Spleen (tissue), 11 donors: ENCODE data around the gene FHL1. TPM values are rescaled to one million over a fixed set of nuclear protein-coding genes. Genes with fewer than 3 reads are reported as not detected.

Source experiments
- DNase-seq: peaks from one replicate; pipeline ENCODE4 v3.0.0-alpha.2; 2020
- H3K27ac ChIP-seq, 8 donors: fragments of 200-600 bp; sonication (generic) in 7 of 8; 1 replicate in 4 of 8; 2 replicates in 4 of 8; pipeline versions ENCODE4 v1.5.0 to v1.8.0; 2016 to 2021; ENCODE audit warnings: inconsistent platforms in 4 of 8, mild to moderate bottlenecking in 4 of 8, moderate library complexity in 1 of 8
- H3K27me3 ChIP-seq, 7 donors: fragments of 200-600 bp; sonication (generic) in 6 of 7; replicated peaks in 1 of 7; 1 replicate in 4 of 7; 2 replicates in 3 of 7; pipeline versions ENCODE4 v1.5.0 to v1.8.0; 2016 to 2021; ENCODE audit warnings: inconsistent platforms in 3 of 7, mild to moderate bottlenecking in 1 of 7
- H3K36me3 ChIP-seq, 6 donors: fragments of 200-600 bp; sonication (generic) in 5 of 6; 1 replicate in 4 of 6; 2 replicates in 2 of 6; pipeline versions ENCODE4 v1.5.0 to v1.8.0; 2016 to 2021; ENCODE audit warnings: inconsistent platforms in 2 of 6
- H3K4me1 ChIP-seq, 6 donors: fragments of 200-600 bp; sonication (generic) in 5 of 6; 1 replicate in 3 of 6; 2 replicates in 3 of 6; pipeline versions ENCODE4 v1.5.0 to v1.8.0; 2016 to 2021; ENCODE audit warnings: inconsistent platforms in 3 of 6
- H3K4me3 ChIP-seq, 8 donors: fragments of 200-600 bp; sonication (generic) in 7 of 8; 1 replicate in 4 of 8; 2 replicates in 4 of 8; pipeline versions ENCODE4 v1.5.0 to v1.8.0; 2016 to 2021; ENCODE audit warnings: inconsistent platforms in 4 of 8, mild to moderate bottlenecking in 4 of 8, moderate library complexity in 2 of 8
- H3K9me3 ChIP-seq, 8 donors: fragments of 200-600 bp; sonication (generic) in 7 of 8; 1 replicate in 4 of 8; 2 replicates in 4 of 8; pipeline versions ENCODE4 v1.5.0 to v1.8.0; 2016 to 2021; ENCODE audit warnings: inconsistent platforms in 4 of 8
- CTCF ChIP-seq, 11 experiments: fragments of 200-600 bp in 7 of 11; fragments of 450-650 bp in 4 of 11; sonication (generic) in 4 of 11; IDR thresholded peaks in 8 of 11; conservative IDR thresholded peaks in 3 of 11; 1 replicate in 7 of 11; 2 replicates in 4 of 11; pipeline versions ENCODE4 v1.4.0 to v1.8.0; 2016 to 2021; ENCODE audit warnings: antibody characterized with exemption in 11 of 11, inconsistent platforms in 4 of 11, mild to moderate bottlenecking in 1 of 11
- POLR2A ChIP-seq, 3 donors: fragments of 450-650 bp; IDR thresholded peaks; one replicate each; pipeline ENCODE4 v1.5.1; 2017; ENCODE audit warnings: antibody characterized with exemption in 3 of 3, mild to moderate bottlenecking in 1 of 3
- POLR2AphosphoS5 ChIP-seq, 3 donors: sonication (generic); formaldehyde crosslinking; IDR thresholded peaks; one replicate each; pipeline ENCODE4 v1.5.1; 2017; ENCODE audit warnings: antibody characterized with exemption in 3 of 3
- WGBS, 5 donors: extraction: QIAGEN DNeasy Blood & Tissue Kit in 3 of 5; methylation state at CpG; one replicate each; pipeline versions ENCODE4 v1.1.5 to v1.1.7; 2013 to 2018; 5-methylcytosine and 5-hydroxymethylcytosine counted together
- intact Hi-C: fragments of 100-400 bp; cut with DNase I; formaldehyde crosslinking; loops from one replicate; pipeline ENCODE4 v1.15.0; 2023; ENCODE audit warnings: low total_unique reads
- polyA plus RNA-seq, 3 donors: library from polyadenylated mRNA; stranded (reverse); fragments of 200-250 nt; gene quantifications; one replicate each; pipeline ENCODE4 v1.2.1, GENCODE V29; 2013
- total RNA-seq, 7 donors: library from RNA; depleted of rRNA in 3 of 7; stranded (reverse); fragments of >200 nt in 3 of 7; fragmentation: NEBNext Ultra II Directional in 4 of 7; extraction: Animal tissue kit (Norgen Biotek cat#: 25700) in 4 of 7; gene quantifications; one replicate each; pipeline versions ENCODE4 v1.1.0 to v1.2.1, GENCODE V29; 2016 to 2021
- donor health status: healthy with polysubstance abuse.
- donor health status: DM: no; HTN: no; CAD: no; lungs with moderate emphysema.
- donor health status: DM: no; HTN: no; CAD: no.
- donor health status: Bipolar disorder and iron deficiency.
- donor health status: healthy.
- donor health status: DM: no; HTN: no; CAD: no.
- donor health status: DM: yes; HTN: yes; CAD: no.

Gene FHL1
- total and polyA plus RNA-seq, 10 donors: 33.0 to 108 (median 61.5) TPM

- Histone ChIP-seq H3K9me3 (no peaks in the 10 kb centered on the region), H3K27me3 (no peaks in the 10 kb centered on the region), H3K4me1 (no peaks in the 10 kb centered on the region), H3K36me3 (peaks cover 0 to 88% (median 25%) of the 10 kb centered on the region in 6 donors), H3K4me3 (no peak overlapping the region), H3K27ac (no peak overlapping the region)
- TF ChIP-seq CTCF (IDR thresholded peaks at IDR 0.05 in 8 of 11, conservative IDR thresholded peaks at IDR 0.05 in 3 of 11): no peak
- no peak for TF ChIP-seq POLR2A (IDR thresholded peaks at IDR 0.05)
- no peak for TF ChIP-seq POLR2AphosphoS5 (IDR thresholded peaks at IDR 0.05)
- 66 to 84% (median 77%) methylated on average over 4 of the region's 4 CpGs for WGBS, 5 donors
- no peak for DNase-seq
- intact Hi-C loops: no loop called here
Measured at GRCh38 chrX:136220540-136220939, 73.2 kb downstream of the FHL1 start.

- TF ChIP-seq POLR2A (IDR thresholded peaks at IDR 0.05) (no peak), POLR2AphosphoS5 (IDR thresholded peaks at IDR 0.05) (no peak), CTCF (IDR thresholded peaks at IDR 0.05 in 8 of 11, conservative IDR thresholded peaks at IDR 0.05 in 3 of 11) (no peak)
- Histone ChIP-seq H3K9me3 (no peaks in the 10 kb centered on the region), H3K36me3 (peaks cover 0 to 92% (median 25%) of the 10 kb centered on the region in 6 donors), H3K27ac (no peak overlapping the region), H3K4me3 (no peak overlapping the region), H3K4me1 (no peaks in the 10 kb centered on the region), H3K27me3 (no peaks in the 10 kb centered on the region)
- intact Hi-C loops: no loop called here
- DNase-seq: no peak
- 67 to 90% (median 85%) methylated on average over 3 of the region's 3 CpGs for WGBS, 5 donors
Measured at GRCh38 chrX:136220951-136221350, 73.6 kb downstream of the FHL1 start.

- no peak for DNase-seq
- TF ChIP-seq CTCF (IDR thresholded peaks at IDR 0.05 in 8 of 11, conservative IDR thresholded peaks at IDR 0.05 in 3 of 11) (no peak), POLR2AphosphoS5 (IDR thresholded peaks at IDR 0.05) (no peak), POLR2A (IDR thresholded peaks at IDR 0.05) (no peak)
- WGBS, 5 donors: 83 to 97% (median 96%) methylated on average over 3 of the region's 3 CpGs
- intact Hi-C loops: no loop called here
- no peak overlapping the region for H3K27ac ChIP-seq
- H3K4me1 ChIP-seq: no peaks in the 10 kb centered on the region
- no peaks in the 10 kb centered on the region for H3K9me3 ChIP-seq
- no peak overlapping the region for H3K4me3 ChIP-seq
- no peaks in the 10 kb centered on the region for H3K27me3 ChIP-seq
- peaks cover 0 to 100% (median 25%) of the 10 kb centered on the region in 6 donors for H3K36me3 ChIP-seq
Measured at GRCh38 chrX:136221851-136222513, 74.6 kb downstream of the FHL1 start.

- peaks cover 0 to 77% (median 21%) of the 10 kb centered on the region in 6 donors for H3K36me3 ChIP-seq
- intact Hi-C loops: no loop called here
Measured at GRCh38 chrX:136227074-136227473, 79.7 kb downstream of the FHL1 start.

More at GRCh38 chrX:136227074-136227473, 79.7 kb downstream of the FHL1 start:
- Histone ChIP-seq H3K9me3 (no peaks in the 10 kb centered on the region), H3K4me1 (peaks cover 0 to 17% (median 2%) of the 10 kb centered on the region in 6 donors), H3K4me3 (no peak overlapping the region), H3K27me3 (no peaks in the 10 kb centered on the region), H3K27ac (peak overlapping the region in 1 of 8 donors; percentile 62)
- no peak for TF ChIP-seq POLR2A (IDR thresholded peaks at IDR 0.05)
- no peak for TF ChIP-seq CTCF (IDR thresholded peaks at IDR 0.05 in 8 of 11, conservative IDR thresholded peaks at IDR 0.05 in 3 of 11)
- no peak for TF ChIP-seq POLR2AphosphoS5 (IDR thresholded peaks at IDR 0.05)
- no peak for DNase-seq
